ENCODE data around the gene HSPB9. TPM values are rescaled to one million over a fixed set of nuclear protein-coding genes. Genes with fewer than 3 reads are reported as not detected.

HSPB9 gene
- total RNA-seq, 2 donors from 2014 or later = 0.18 to 1.2 TPM

- intact Hi-C loops (cut with DNase I) = no loop called here
- H3K4me1 ChIP-seq (replicated peaks) = no peaks in the 10 kb centered on the region
- no peaks in the 10 kb centered on the region for H3K36me3 ChIP-seq
- no peak for DNase-seq (ENCODE audit: low spot score)
- no peak for TF ChIP-seq POLR2AphosphoS5 (IDR thresholded peaks at IDR 0.05)
- TF ChIP-seq CTCF (IDR thresholded peaks at IDR 0.05) = no peak
- TF ChIP-seq POLR2A (IDR thresholded peaks at IDR 0.05) = no peak
- H3K27ac ChIP-seq = no peak overlapping the region
- no peaks in the 10 kb centered on the region for H3K9me3 ChIP-seq
- WGBS = 92% methylated on average over 8 of the region's 8 CpGs
- H3K27me3 ChIP-seq (replicated peaks; ENCODE audit: insufficient read depth) = peaks cover 2% of the 10 kb centered on the region
- H3K4me3 ChIP-seq = no peak overlapping the region
These were observed 33.9 kb upstream of the HSPB9 start for GRCh38 chr17:42088736-42089135.

DNA sequence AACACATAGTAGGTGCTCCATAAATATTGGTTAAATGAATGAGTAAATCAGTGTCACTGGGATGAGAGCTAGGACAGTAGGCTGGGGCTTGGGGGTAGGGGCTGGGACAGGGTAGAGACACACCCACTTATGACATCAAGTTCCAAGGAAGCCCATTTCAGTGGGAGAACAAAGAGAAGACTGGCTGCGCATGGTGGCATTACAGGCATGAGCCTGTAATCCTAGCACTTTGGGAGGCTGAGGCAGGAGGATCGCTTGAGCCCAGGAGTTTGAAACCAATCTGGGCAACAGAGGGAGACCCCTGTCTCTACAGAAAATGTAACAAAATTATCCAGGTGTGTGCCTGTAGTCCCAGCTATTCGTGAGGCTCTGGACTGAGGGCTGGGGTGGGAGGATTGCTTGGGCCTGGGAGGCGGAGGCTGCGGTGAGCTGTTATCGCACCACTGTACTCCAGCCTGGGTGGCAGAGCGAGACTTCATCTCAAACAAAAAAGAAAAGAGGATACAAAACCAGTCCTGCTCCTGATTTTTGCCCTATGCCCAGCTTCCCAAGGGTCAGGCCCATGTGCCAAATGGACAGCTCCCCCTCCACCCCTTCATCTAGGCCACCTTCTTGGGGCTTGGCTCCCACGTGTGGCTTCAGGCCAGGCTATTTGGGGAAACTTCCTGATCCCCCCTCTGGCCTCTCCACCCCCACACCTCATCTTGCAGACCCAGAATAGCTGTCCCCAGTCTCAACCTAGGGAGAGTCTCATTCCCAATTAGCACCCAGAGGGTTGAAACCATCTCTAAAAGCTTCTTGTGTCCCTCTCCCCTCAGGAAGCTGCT is 31.4 kb upstream of the HSPB9 start:
- H3K27ac ChIP-seq = no peak overlapping the region
- H3K27me3 ChIP-seq (replicated peaks; ENCODE audit: insufficient read depth) = peaks cover 2% of the 10 kb centered on the region
- intact Hi-C loops (cut with DNase I) = no loop called here
- WGBS = 82% methylated on average over 8 of the region's 8 CpGs
- H3K4me3 ChIP-seq = no peak overlapping the region
- TF ChIP-seq POLR2A (IDR thresholded peaks at IDR 0.05) = no peak
- TF ChIP-seq POLR2AphosphoS5 (IDR thresholded peaks at IDR 0.05) = no peak
- TF ChIP-seq CTCF (IDR thresholded peaks at IDR 0.05) = no peak
- no peaks in the 10 kb centered on the region for H3K9me3 ChIP-seq
- no peaks in the 10 kb centered on the region for H3K36me3 ChIP-seq
- no peaks in the 10 kb centered on the region for H3K4me1 ChIP-seq (replicated peaks)
- no peak for DNase-seq (ENCODE audit: low spot score)

DNA sequence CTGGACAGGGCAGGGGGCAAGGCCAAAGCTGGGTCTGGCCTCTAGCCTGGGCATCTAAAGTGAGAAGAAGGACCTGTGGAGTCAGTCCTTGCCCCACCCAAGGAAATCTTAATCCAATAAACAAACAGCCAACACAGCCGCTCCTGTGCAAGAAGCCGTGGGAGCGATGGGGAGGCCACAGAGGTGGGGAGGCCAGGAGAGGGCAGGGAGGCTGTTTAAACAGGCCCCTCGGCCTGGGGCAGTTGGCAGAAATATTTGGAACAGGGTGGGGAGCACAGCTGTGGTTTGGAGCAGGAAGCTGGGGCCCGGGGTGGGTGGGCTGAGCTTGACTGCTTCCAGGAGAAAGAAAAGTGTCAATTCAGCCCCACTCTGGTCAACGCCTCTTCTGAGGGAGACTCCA is 29.7 kb upstream of the HSPB9 start:
- TF ChIP-seq CTCF (IDR thresholded peaks at IDR 0.05) (no peak), POLR2AphosphoS5 (IDR thresholded peaks at IDR 0.05) (no peak), POLR2A (IDR thresholded peaks at IDR 0.05) (no peak)
- Histone ChIP-seq H3K4me3 (no peak overlapping the region), H3K36me3 (no peaks in the 10 kb centered on the region), H3K27me3 (replicated peaks; ENCODE audit: insufficient read depth) (peaks cover 2% of the 10 kb centered on the region), H3K27ac (no peak overlapping the region), H3K9me3 (no peaks in the 10 kb centered on the region), H3K4me1 (replicated peaks) (no peaks in the 10 kb centered on the region)
- intact Hi-C loops (cut with DNase I) = no loop called here
- WGBS = 71% methylated on average over 6 of the region's 6 CpGs
- DNase-seq (ENCODE audit: low spot score) = no peak

GRCh38 chr17:42094375-42095069 is 28.1 kb upstream of the HSPB9 start:
- 86% methylated on average over 12 of the region's 12 CpGs for WGBS
- no peak for DNase-seq (ENCODE audit: low spot score)
- no peaks in the 10 kb centered on the region for H3K9me3 ChIP-seq
- no peak for TF ChIP-seq POLR2AphosphoS5 (IDR thresholded peaks at IDR 0.05)
- TF ChIP-seq CTCF (IDR thresholded peaks at IDR 0.05) = no peak
- no peak for TF ChIP-seq POLR2A (IDR thresholded peaks at IDR 0.05)
- no peaks in the 10 kb centered on the region for H3K36me3 ChIP-seq
- no peak overlapping the region for H3K4me3 ChIP-seq
- H3K27me3 ChIP-seq (replicated peaks; ENCODE audit: insufficient read depth) = no peaks in the 10 kb centered on the region
- H3K4me1 ChIP-seq (replicated peaks) = no peaks in the 10 kb centered on the region
- intact Hi-C loops (cut with DNase I) = no loop called here
- no peak overlapping the region for H3K27ac ChIP-seq

Data from prostate gland (tissue), 2 donors.